Activated effector memory CD4-positive, alpha-beta T cell treated with anti-CD3 and anti-CD28 coated beads, Interleukin-2, amount 50 U/mL, for 16 hours (primary cell): Measurements from ENCODE around the gene SEMA4B.

Experiments
- DNase-seq: peaks from one replicate; pipeline ENCODE4 v3.0.0-alpha.2; 2020

Gene SEMA4B

DNA sequence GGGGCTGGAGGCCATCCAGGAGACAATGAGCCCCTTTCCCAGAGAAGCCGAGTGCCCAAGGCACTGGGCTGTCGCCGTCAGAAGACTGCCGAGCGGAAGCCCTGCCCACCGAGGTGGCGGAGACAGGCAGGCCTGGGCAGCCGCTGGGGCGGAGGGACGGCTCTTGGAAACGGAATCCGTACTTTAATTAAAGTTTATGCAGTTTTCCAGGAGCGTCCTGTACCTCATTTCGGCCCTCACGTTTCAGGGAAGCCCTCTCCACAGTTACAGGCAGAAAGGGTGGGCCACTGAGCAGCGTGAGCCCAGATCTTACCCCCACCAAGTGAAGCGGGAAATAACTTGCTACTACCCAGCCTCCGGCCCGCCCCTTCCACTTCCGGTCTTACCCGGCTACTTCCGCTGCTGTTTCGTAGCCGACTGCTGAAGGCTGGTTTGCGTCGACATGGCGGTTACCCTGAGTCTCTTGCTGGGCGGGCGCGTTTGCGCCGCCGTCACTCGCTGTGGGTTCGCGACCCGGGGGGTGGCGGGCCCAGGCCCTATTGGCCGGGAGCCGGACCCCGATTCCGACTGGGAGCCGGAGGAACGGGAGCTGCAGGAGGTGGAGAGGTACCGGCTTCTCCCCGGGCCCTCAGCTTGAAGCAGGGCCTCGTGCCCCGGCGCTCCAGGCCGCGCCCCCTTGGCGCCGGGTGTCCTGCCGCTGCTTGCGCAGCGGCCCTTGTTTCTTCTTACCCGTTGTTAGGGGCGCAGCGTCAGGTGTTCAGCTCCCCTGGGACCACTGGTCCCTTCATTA, 64.3 kb downstream of the SEMA4B start, which contains the start of gene NGRN:
TSS of gene NGRN (plus strand) at position 402 of the 790 bp plus-strand sequence. CDS start at position 443, 41 bp downstream.
- peak; percentile 97 for DNase-seq

DNA sequence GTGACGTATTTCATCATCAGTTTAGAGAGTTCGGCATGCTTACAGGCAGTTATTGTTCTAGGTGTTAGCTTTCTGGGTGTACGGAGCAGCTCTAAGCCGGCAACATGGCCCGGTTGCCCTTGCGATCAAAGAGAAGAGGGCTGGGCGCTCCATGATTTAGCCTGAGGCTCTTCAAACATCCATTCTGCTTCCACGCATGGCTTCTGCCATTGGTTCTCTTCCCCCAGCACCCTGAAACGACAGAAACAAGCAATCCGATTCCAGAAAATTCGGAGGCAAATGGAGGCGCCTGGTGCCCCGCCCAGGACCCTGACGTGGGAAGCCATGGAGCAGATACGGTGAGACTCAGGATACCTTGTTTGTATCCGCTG, 64.9 kb downstream of the SEMA4B start:
- DNase-seq, result peak; percentile 85

DNA sequence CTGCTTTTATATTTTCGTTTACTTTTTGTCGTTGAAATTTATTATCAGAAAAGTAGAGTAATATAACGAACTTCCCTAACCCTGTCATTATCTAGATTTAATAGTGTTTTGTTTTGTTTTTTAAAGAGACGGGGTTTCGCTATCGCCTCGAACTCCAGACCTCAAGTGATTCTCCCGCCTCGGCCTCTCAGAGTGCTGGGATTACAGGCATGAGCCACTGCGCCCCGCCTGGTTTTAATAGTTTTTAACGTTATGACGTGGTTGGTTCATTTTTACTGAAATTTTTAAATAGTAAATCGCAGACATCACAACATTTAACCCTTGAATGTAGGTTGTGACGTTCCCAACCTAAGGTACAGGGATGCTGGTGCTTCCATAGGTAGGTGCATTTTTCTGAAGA, 65.4 kb downstream of the SEMA4B start:
- DNase-seq, result peak; percentile 70

DNA sequence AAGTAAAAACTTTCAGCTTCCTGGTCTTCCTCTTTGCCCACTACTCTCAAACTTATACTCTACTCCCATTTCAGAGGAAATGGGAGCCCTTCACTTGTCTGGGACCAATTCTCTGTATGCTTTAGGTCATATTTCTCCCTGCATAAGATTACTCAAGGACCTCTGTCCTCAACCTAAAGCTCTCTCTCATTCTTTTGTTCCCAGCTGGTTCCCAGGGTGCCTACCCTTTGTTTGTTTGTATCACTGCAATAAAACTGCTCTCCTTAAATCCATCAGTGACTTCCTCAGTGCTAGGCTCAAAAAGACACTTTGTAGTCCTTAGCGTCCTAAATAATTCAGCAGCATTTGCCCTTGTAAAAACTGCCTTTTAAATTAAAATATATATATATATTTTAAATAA, 67.3 kb downstream of the SEMA4B start:
- DNase-seq, result no peak

DNA sequence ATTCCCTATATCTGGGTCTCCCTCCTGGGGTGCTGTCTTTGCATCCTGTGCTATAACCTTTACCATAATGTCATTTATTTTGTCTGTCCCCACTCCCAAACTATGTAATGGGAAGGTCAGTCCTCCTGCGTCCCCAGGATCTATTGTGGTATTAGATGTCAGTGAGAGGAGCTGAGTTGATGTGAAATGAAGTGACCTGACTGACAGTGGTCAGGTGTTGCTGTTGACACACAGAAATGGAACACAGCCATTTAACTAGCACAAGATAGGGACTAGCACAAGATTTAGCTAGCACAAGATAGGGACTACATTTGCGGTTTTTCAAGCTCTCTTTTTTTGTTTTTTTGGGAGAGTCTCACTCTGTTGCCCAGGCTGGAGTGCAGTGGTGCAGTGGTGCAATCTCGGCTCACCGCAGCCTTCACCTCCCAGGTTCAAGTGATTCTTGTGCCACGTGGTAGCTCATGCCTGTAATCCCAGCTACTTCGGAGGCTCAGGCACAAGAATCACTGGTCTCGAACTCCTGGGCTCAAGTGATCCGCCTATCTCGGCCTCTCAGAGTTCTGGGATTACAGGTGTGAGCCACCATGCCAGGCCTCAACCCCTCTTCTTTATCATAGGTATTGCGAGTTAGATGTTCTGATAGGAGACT, 69.5 kb downstream of the SEMA4B start:
- DNase-seq, result no peak

DNA sequence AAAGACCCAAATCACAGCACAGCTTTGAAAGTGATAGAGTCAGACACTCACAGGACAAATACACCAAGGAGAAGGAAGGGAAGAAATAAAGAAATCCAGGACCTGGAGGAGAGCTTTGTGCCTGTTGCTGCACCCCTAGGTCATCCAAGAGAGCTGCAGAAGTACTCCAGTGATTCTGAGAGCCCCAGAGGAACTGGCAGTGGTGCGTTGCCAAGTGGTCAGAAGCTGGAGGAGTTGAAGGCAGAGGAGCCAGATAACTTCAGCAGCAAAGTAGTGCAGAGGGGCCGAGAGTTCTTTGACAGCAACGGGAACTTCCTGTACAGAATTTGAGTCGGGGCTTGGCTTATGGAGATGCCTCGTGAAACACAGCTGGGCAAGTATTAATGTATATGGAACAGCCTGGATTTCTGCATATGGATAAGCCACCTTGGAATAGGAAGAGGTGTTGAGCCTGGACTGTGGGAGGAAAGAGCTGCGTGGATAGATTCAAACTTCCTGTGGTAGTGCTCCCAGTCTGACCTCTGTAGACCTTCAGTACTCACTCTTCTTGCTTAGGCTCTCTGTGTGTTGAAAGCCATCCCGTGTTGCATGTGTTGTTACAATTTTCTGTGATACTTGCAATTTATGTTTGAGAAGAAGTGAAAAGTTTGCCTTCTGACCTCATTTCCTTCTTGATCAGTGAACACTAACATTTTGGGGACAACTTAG, 70.5 kb downstream of the SEMA4B start:
- DNase-seq, result no peak

DNA sequence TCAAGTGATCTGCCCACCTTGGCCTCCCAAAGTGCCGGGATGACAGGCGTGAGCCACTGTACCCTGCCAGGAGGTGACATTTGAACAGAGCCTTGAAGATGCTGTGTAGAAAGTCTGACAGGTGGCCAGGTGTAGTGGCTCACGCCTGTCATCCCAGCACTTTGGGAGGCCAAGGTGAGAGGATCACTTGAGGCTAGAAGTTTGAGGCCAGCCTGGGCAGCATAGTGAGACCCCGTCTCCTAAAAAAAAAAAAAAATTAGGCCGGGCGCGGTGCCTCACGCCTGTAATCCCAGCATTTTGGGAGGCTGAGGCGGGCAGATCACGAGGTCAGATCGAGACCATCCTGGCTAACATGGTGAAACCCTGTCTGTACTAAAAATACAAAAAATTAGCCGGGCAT, 77.3 kb downstream of the SEMA4B start:
- DNase-seq, result peak; percentile 22
